CD8-positive, alpha-beta memory T cell (primary cell): ENCODE data around the gene FRMD4A. TPM values are rescaled to one million over a fixed set of nuclear protein-coding genes. Genes with fewer than 3 reads are reported as not detected.
"Not testable (repeated sequence)": the region's sequence is repeated elsewhere in the genome, so short reads cannot be mapped to it uniquely, and the experiment has no call there.

Experiments
- CTCF ChIA-PET: fragments of 350-600 bp; sonication (Branson Sonifier 250); formaldehyde crosslinking; loops from one replicate; lab custom pipeline; 2021; ENCODE audit warnings: antibody characterized with exemption; lab: Charles Lee
- POLR2A ChIA-PET: fragments of 350-600 bp; sonication (Branson Sonifier 250); formaldehyde crosslinking; loops from one replicate; lab custom pipeline; 2021; ENCODE audit warnings: antibody characterized with exemption; lab: Charles Lee
- DNase-seq, 5 donors: peaks; one replicate each; pipeline versions ENCODE4 v3.0.0 to v3.0.0-alpha.2; 2020 to 2022; ENCODE audit warnings: mixed read lengths in 1 of 5
- H3K27ac ChIP-seq: one replicate; pipeline ENCODE4 v1.7.0; 2013; ENCODE audit warnings: low read depth, mild to moderate bottlenecking, low read length, moderate library complexity
- H3K27me3 ChIP-seq: 2 replicates; pipeline ENCODE4 v1.7.0; 2013; ENCODE audit warnings: low read length, mild to moderate bottlenecking; ENCODE audit not compliant: insufficient read depth, poor library complexity, severe bottlenecking
- H3K36me3 ChIP-seq: 2 replicates; pipeline ENCODE4 v1.7.0; 2013; ENCODE audit warnings: mild to moderate bottlenecking, low read length, moderate library complexity; ENCODE audit not compliant: insufficient read depth
- H3K4me1 ChIP-seq: 2 replicates; pipeline ENCODE4 v1.7.0; 2013; ENCODE audit warnings: mild to moderate bottlenecking, low read length, moderate library complexity; ENCODE audit not compliant: insufficient read depth
- H3K4me3 ChIP-seq: 2 replicates; pipeline ENCODE4 v1.7.0; 2013; ENCODE audit warnings: mild to moderate bottlenecking, low read length
- H3K9me3 ChIP-seq: 2 replicates; pipeline ENCODE4 v1.7.0; 2013; ENCODE audit warnings: mild to moderate bottlenecking, low read length
- H3K27ac Mint-ChIP-seq, 8 donors: one replicate each; pipeline ENCODE4 v1.8.0; 2020 to 2021; ENCODE audit warnings: mixed read lengths in 8 of 8, mild to moderate bottlenecking in 6 of 8, inconsistent platforms in 3 of 8, moderate library complexity in 3 of 8
- H3K27me3 Mint-ChIP-seq, 2 donors: one replicate each; pipeline ENCODE4 v1.8.0; 2020 to 2021; ENCODE audit warnings: mixed read lengths in 2 of 2, mild to moderate bottlenecking in 1 of 2, moderate library complexity in 1 of 2
- H3K36me3 Mint-ChIP-seq, 3 donors: one replicate each; pipeline ENCODE4 v1.8.0; 2020 to 2021; ENCODE audit warnings: mixed read lengths in 3 of 3, inconsistent platforms in 1 of 3, mild to moderate bottlenecking in 1 of 3
- H3K4me1 Mint-ChIP-seq, 3 donors: one replicate each; pipeline ENCODE4 v1.8.0; 2020 to 2021; ENCODE audit warnings: mixed read lengths in 3 of 3, inconsistent platforms in 1 of 3, mild to moderate bottlenecking in 1 of 3
- H3K4me3 Mint-ChIP-seq, 7 donors: one replicate each; pipeline ENCODE4 v1.8.0; 2020 to 2021; ENCODE audit warnings: mixed read lengths in 7 of 7, mild to moderate bottlenecking in 6 of 7, moderate library complexity in 4 of 7, inconsistent platforms in 2 of 7
- H3K9me3 Mint-ChIP-seq, 5 donors: one replicate each; pipeline ENCODE4 v1.8.0; 2020 to 2022; ENCODE audit warnings: mixed read lengths in 5 of 5, mild to moderate bottlenecking in 3 of 5, moderate library complexity in 2 of 5, inconsistent platforms in 1 of 5
- polyA plus RNA-seq: library from polyadenylated mRNA; unstranded; fragments of 300-500 nt; fragmentation: Illumina TruSeq; gene quantifications from one replicate; pipeline ENCODE4 v1.2.3, GENCODE V29; 2021
- total RNA-seq, 2 experiments: library from RNA; stranded (reverse); gene quantifications; one replicate each; pipeline ENCODE4 v1.2.3, GENCODE V29; 2021

Gene FRMD4A
- total and polyA plus RNA-seq, 3 experiments from 2014 or later = 0.21 to 2.7 (median 2.1) TPM

DNA sequence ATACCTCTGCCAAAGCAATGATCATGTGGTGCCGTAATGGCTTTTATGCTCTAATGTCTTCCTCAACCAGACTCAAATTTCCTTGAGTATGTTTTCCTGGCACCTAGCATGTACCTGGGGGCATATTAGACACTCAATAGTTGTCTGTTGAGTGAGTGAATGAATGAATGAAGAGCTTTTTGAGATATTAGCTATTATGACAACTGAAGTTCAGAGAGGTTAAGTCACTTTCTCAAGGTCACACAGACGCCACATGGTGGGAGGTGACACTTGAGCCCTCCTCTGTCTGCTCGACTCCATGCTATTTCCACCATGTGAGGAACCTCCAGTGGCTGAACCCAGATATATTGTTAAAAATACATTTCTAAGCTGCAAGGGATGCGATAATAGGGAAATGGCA lies 611.9 kb downstream of the FRMD4A start:
- Histone ChIP-seq H3K9me3 (no peaks in the 10 kb centered on the region), H3K4me3 (peak overlapping the region; percentile 53), H3K36me3 (no peaks in the 10 kb centered on the region), H3K4me1 (peaks cover 11% of the 10 kb centered on the region), H3K27me3 (no peaks in the 10 kb centered on the region), H3K27ac (no peak overlapping the region)
- peaks cover 0 to 3% (median 0%) of the 10 kb centered on the region in 3 donors for H3K36me3 Mint-ChIP-seq
- ChIA-PET POLR2A (no interaction called here), CTCF (no interaction called here)
- no peak for DNase-seq
- peaks cover 5 to 15% (median 14%) of the 10 kb centered on the region in 3 donors for H3K4me1 Mint-ChIP-seq
- H3K9me3 Mint-ChIP-seq = peaks cover 0 to 4% (median 2%) of the 10 kb centered on the region in 5 donors
- H3K27me3 Mint-ChIP-seq = peaks cover 6 to 23% of the 10 kb centered on the region in 2 donors
- peak overlapping the region in 4 of 7 donors; percentile 12 to 64 (median 48) for H3K4me3 Mint-ChIP-seq
- H3K27ac Mint-ChIP-seq = no peak overlapping the region

DNA sequence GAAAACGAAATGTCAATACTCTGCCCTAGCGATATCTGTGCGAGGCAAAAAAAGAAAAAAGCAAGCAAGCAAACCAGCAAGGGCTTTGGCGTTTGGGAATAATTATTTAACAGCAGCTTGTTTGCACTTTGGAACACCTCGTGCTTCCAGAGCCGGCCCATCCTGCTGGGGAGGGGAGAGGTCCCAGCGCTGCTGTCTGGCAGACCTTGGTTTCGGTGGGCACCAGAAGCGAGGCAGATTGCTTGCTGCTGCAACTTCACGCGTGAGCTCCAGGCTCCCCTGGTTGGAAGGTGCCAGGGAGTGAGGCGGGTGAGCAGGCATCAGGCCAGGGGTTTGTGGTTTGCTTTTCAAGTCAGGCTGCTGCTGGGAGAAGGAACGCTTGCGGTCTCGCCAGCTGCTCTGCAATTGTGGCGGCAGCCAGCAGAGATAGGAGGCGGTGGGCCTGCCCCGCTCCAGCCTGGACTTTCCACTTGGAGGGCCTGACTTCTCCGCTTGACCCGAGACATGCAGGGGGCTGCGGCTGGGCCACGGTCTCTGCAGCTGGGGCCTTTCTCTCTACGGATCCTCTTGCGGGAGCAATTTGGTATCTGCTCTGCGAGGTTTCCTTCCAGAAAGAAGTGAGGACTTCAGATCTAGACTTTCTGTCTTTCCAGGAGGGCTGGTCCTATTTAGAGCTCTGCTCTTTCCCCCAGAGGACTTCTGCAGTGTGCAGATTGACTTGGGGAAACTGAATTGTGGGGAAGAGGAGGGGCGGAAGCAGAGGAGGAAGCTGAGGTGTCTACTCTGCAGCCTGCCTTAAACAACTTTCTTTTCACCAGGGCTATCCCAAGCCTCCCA lies 612.6 kb downstream of the FRMD4A start:
- Mint-ChIP-seq H3K4me3 (peak overlapping the region in 6 of 7 donors; percentile 12 to 69 (median 48)), H3K36me3 (peaks cover 0 to 3% (median 0%) of the 10 kb centered on the region in 3 donors), H3K27ac (no peak overlapping the region), H3K4me1 (peaks cover 5 to 17% (median 16%) of the 10 kb centered on the region in 3 donors), H3K9me3 (peaks cover 0 to 4% (median 2%) of the 10 kb centered on the region in 5 donors), H3K27me3 (peaks cover 6 to 23% of the 10 kb centered on the region in 2 donors)
- CTCF ChIA-PET = interaction anchor here (0.7 kb wide), 1 partner anchor 386 kb away, joined by 4 read pairs; no protein-coding TSS in a partner anchor
- peaks cover 11% of the 10 kb centered on the region for H3K4me1 ChIP-seq
- H3K27me3 ChIP-seq = no peaks in the 10 kb centered on the region
- H3K9me3 ChIP-seq = no peaks in the 10 kb centered on the region
- DNase-seq = peak in 1 of 5 donors; percentile 47
- H3K4me3 ChIP-seq = peak overlapping the region; percentile 53
- H3K36me3 ChIP-seq = no peaks in the 10 kb centered on the region
- POLR2A ChIA-PET = no interaction called here
- H3K27ac ChIP-seq = no peak overlapping the region

DNA sequence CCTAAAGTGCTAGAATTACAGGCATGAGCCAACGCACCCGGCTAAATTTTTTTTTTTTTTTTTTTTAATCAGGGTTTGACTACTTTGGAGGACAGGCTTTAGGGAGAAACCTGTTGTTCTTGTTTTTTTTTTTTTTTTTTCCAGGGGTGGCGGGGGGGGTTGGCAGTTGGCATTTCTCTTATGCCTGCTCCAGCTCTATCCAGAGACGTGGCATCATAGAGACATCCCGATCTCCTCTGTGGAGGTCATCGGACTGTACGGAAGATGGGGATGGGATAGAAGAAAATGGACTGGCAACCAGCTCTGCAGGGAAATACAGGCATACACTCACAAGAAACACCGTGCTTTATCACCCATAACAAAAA lies 613.2 kb downstream of the FRMD4A start:
- Histone ChIP-seq H3K36me3 (no peaks in the 10 kb centered on the region), H3K9me3 (no peaks in the 10 kb centered on the region), H3K27ac (no peak overlapping the region), H3K27me3 (no peaks in the 10 kb centered on the region), H3K4me1 (peaks cover 11% of the 10 kb centered on the region), H3K4me3 (peak overlapping the region; percentile 53)
- DNase-seq = no peak
- H3K27me3 Mint-ChIP-seq = peaks cover 6 to 23% of the 10 kb centered on the region in 2 donors
- H3K36me3 Mint-ChIP-seq = peaks cover 0 to 3% (median 0%) of the 10 kb centered on the region in 3 donors
- ChIA-PET CTCF (interaction anchor here (0.7 kb wide), 1 partner anchor 387 kb away, joined by 4 read pairs; no protein-coding TSS in a partner anchor), POLR2A (no interaction called here)
- H3K4me3 Mint-ChIP-seq = peak overlapping the region in 4 of 7 donors; percentile 4 to 54 (median 26)
- H3K9me3 Mint-ChIP-seq = peaks cover 0 to 4% (median 2%) of the 10 kb centered on the region in 5 donors
- no peak overlapping the region for H3K27ac Mint-ChIP-seq
- H3K4me1 Mint-ChIP-seq = peaks cover 7 to 23% (median 20%) of the 10 kb centered on the region in 3 donors

DNA sequence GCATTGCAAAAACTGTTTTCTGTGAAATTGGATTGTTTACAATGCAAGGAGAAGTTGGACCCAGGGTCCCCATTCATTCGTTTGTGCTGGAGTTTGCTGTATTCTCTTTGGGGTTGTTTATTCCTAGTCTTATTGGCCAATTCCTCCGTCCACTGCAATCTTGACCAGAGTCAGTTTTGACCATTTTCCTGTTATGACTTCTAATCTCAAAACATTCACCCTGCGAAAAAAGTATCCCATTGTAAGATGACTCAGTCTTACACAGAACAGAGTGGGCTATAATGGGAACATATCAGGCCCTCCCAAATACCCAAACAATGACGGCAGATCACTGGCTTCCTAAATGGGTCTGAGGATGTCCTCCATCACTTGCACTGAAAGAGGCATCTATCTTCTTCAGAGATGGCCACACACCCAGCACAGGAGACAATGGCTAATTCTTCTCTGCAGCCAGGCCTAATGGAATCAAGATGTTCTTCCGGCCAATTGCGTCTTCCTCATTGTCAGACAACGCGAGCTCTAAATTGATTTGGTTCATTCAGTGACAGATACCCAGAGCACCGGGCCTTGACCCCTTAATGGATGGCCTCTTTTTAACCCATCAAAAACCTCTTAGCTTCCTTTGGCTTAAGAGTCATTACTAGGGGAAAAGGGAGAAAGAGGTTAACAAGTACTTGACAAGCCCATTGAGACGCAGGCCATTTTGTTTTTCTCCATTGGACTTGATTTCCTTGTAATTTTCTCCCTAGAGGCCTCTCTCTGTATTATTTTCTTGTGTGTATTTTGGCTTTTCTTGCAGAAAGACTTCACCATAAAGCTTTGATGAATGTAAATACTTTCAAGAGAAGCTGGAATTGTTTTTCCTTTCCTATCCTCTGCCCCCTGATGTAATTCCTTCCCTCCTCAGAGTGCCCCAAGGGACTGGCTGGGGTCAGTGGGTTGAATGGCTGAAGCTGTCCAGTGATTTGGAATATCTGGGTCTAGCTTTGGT lies 614.3 kb downstream of the FRMD4A start:
- H3K36me3 Mint-ChIP-seq = no peaks in the 10 kb centered on the region
- DNase-seq = no peak
- Histone ChIP-seq H3K27me3 (no peaks in the 10 kb centered on the region), H3K4me1 (peaks cover 11% of the 10 kb centered on the region), H3K9me3 (no peaks in the 10 kb centered on the region), H3K27ac (no peak overlapping the region), H3K4me3 (no peak overlapping the region), H3K36me3 (no peaks in the 10 kb centered on the region)
- no peak overlapping the region for H3K27ac Mint-ChIP-seq
- H3K4me3 Mint-ChIP-seq = no peak overlapping the region
- CTCF ChIA-PET = no interaction called here
- peaks cover 0 to 4% (median 2%) of the 10 kb centered on the region in 5 donors for H3K9me3 Mint-ChIP-seq
- H3K4me1 Mint-ChIP-seq = peaks cover 7 to 24% (median 20%) of the 10 kb centered on the region in 3 donors
- POLR2A ChIA-PET = no interaction called here
- H3K27me3 Mint-ChIP-seq = peaks cover 6 to 23% of the 10 kb centered on the region in 2 donors

DNA sequence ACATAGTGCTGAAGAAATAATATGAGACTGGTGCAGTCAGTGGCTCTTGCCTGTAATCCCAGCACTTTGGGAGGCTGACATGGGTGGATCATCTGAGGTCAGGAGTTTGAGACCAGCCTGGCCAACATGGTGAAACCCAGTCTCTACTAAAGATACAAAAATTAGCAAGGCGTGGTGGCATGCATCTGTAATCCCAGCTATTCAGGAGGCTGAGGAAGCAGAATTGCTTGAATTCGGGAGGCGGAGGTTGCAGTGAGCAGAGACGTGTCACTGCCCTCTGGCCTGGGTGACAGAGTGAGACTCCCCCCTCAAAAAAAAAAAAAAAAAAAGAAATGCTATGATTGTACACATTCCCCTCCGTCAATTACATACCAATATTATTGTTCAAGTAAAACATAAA lies 615.1 kb downstream of the FRMD4A start:
- H3K4me3 Mint-ChIP-seq, H3K27ac Mint-ChIP-seq, H3K9me3 Mint-ChIP-seq, CTCF ChIA-PET, H3K36me3 Mint-ChIP-seq, H3K27me3 ChIP-seq, H3K36me3 ChIP-seq, H3K9me3 ChIP-seq, H3K4me3 ChIP-seq, DNase-seq, H3K27ac ChIP-seq: not testable (repeated sequence)
- POLR2A ChIA-PET = interaction anchor here (0.6 kb wide), 1 partner anchor 9 kb away, joined by 4 read pairs; no protein-coding TSS in a partner anchor
- peaks cover 11% of the 10 kb centered on the region for H3K4me1 ChIP-seq
- peaks cover 6 to 20% of the 10 kb centered on the region in 2 donors for H3K27me3 Mint-ChIP-seq
- peaks cover 7 to 24% (median 20%) of the 10 kb centered on the region in 3 donors for H3K4me1 Mint-ChIP-seq

DNA sequence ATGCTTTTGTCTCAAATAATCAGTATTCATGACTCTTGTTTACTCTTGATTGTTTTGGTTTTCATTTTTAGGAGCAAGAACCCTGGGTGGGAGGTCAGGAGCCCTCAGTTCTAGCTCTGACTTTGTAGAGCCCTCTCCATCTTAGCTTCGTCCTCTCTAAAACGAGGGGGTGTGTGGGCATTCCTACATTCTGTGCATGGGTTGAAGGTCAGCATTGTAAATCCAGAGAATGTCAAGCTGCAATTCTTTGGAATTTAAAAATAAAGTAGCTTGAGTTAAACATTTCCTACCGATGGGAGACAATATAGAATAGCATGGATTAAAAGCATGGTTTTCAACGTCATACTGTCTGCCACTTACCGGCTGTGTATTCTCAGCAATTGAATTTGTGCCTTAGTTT lies 615.6 kb downstream of the FRMD4A start:
- Histone ChIP-seq H3K36me3 (no peaks in the 10 kb centered on the region), H3K4me1 (peaks cover 11% of the 10 kb centered on the region), H3K9me3 (no peaks in the 10 kb centered on the region), H3K27me3 (no peaks in the 10 kb centered on the region), H3K27ac (no peak overlapping the region), H3K4me3 (no peak overlapping the region)
- peaks cover 0 to 3% (median 0%) of the 10 kb centered on the region in 5 donors for H3K9me3 Mint-ChIP-seq
- H3K27ac Mint-ChIP-seq = no peak overlapping the region
- no peak for DNase-seq
- ChIA-PET POLR2A (interaction anchor here (0.6 kb wide), 1 partner anchor 9 kb away, joined by 4 read pairs; no protein-coding TSS in a partner anchor), CTCF (no interaction called here)
- peaks cover 7 to 24% (median 20%) of the 10 kb centered on the region in 3 donors for H3K4me1 Mint-ChIP-seq
- H3K27me3 Mint-ChIP-seq = peaks cover 6 to 15% of the 10 kb centered on the region in 2 donors
- no peaks in the 10 kb centered on the region for H3K36me3 Mint-ChIP-seq
- H3K4me3 Mint-ChIP-seq = no peak overlapping the region

DNA sequence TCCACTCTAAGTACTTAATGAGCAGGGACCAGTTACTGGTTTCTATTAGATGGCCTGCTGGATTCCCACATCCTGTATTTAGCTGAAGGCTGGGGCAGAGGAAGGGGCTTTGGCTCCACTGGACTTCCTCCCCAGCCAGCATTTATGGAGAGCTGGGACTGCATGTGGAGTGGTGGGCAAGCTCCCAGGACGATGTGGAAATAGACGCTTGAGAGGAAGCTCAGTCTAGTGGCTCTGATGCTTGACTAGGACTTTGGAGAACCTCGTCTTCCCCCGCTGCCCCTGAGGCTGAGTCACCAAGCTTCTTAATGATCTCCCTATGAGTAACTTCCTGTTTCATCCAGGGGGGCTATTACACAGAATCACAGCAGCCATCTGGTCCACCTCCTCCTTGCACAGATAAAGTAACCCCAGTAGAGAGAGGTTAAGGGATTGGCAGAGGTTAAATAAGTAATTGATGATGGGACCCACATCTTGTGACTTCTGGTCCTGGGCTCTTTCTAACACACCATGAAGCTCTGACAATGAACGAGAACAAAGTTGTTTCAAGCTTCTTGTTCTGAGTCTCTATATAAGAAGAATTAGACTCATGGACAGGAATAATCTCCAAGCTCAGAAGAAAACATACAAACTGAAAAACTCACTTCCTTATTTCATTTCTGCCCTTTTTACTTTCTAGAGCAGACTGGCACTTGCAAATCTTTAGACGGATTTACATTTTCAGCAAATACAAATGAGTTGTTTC lies 617.7 kb downstream of the FRMD4A start:
- Histone ChIP-seq H3K9me3 (no peaks in the 10 kb centered on the region), H3K27me3 (peaks cover 2% of the 10 kb centered on the region), H3K27ac (no peak overlapping the region), H3K36me3 (no peaks in the 10 kb centered on the region), H3K4me1 (peaks cover 6% of the 10 kb centered on the region), H3K4me3 (no peak overlapping the region)
- Mint-ChIP-seq H3K27me3 (peaks cover 2 to 22% of the 10 kb centered on the region in 2 donors), H3K4me1 (peaks cover 5 to 19% (median 15%) of the 10 kb centered on the region in 3 donors), H3K36me3 (no peaks in the 10 kb centered on the region), H3K27ac (no peak overlapping the region), H3K4me3 (no peak overlapping the region), H3K9me3 (peaks cover 0 to 3% (median 0%) of the 10 kb centered on the region in 5 donors)
- DNase-seq = no peak
- CTCF ChIA-PET = no interaction called here
- POLR2A ChIA-PET = no interaction called here
